Parathyroid adenoma (tissue), 2 donors: ENCODE results near the gene NFIB.

ENCODE experiments used
- H2AFZ ChIP-seq: fragments of 300-600 bp; sonication (generic); one replicate; pipeline ENCODE4 v1.7.0; 2017; ENCODE audit warnings: antibody characterized with exemption, mild to moderate bottlenecking
- H3K27ac ChIP-seq: fragments of 300-600 bp; sonication (generic); one replicate; pipeline ENCODE4 v1.7.0; 2017
- H3K27me3 ChIP-seq: fragments of 300-600 bp; sonication (generic); one replicate; pipeline ENCODE4 v1.7.0; 2017; ENCODE audit warnings: low read length; ENCODE audit not compliant: control insufficient read depth, insufficient read depth
- H3K36me3 ChIP-seq: fragments of 300-600 bp; sonication (generic); one replicate; pipeline ENCODE4 v1.7.0; 2017; ENCODE audit warnings: low read length; ENCODE audit not compliant: control insufficient read depth, insufficient read depth
- H3K4me1 ChIP-seq: fragments of 300-600 bp; sonication (generic); one replicate; pipeline ENCODE4 v1.7.0; 2017; ENCODE audit warnings: control low read depth
- H3K4me2 ChIP-seq: fragments of 300-600 bp; sonication (generic); one replicate; pipeline ENCODE4 v1.7.0; 2017; ENCODE audit warnings: low read length
- H3K4me3 ChIP-seq: fragments of 300-600 bp; sonication (generic); one replicate; pipeline ENCODE4 v1.7.0; 2017; ENCODE audit warnings: low read depth, low read length
- H3K79me2 ChIP-seq: fragments of 300-600 bp; sonication (generic); one replicate; pipeline ENCODE4 v1.7.0; 2017; ENCODE audit warnings: control low read depth
- H3K9ac ChIP-seq: fragments of 300-600 bp; sonication (generic); one replicate; pipeline ENCODE4 v1.7.0; 2017; ENCODE audit warnings: mild to moderate bottlenecking
- H3K9me3 ChIP-seq: fragments of 300-600 bp; sonication (generic); one replicate; pipeline ENCODE4 v1.7.0; 2017; ENCODE audit warnings: low read length; ENCODE audit not compliant: control insufficient read depth
- CTCF ChIP-seq: fragments of 300-600 bp; sonication (generic); IDR thresholded peaks from one replicate; pipeline ENCODE4 v1.7.0; 2017; ENCODE audit warnings: antibody characterized with exemption, mild to moderate bottlenecking
- donor health status: primary hyperparathyroidism.

NFIB gene

GRCh38 chr9:14331120-14331519 lies 17.2 kb upstream of the NFIB start:
- H3K4me2 ChIP-seq: no peak overlapping the region
- H3K9me3 ChIP-seq: no peaks in the 10 kb centered on the region
- no peak overlapping the region for H3K27ac ChIP-seq
- H3K36me3 ChIP-seq: no peaks in the 10 kb centered on the region
- H2AFZ ChIP-seq: no peak overlapping the region
- no peak overlapping the region for H3K4me3 ChIP-seq
- no peak for TF ChIP-seq CTCF
- no peak overlapping the region for H3K9ac ChIP-seq
- H3K79me2 ChIP-seq: no peaks in the 10 kb centered on the region
- H3K27me3 ChIP-seq: no peaks in the 10 kb centered on the region
- no peaks in the 10 kb centered on the region for H3K4me1 ChIP-seq

GRCh38 chr9:14327036-14327435 lies 13.1 kb upstream of the NFIB start:
- H2AFZ ChIP-seq: no peak overlapping the region
- TF ChIP-seq CTCF: no peak
- H3K4me3 ChIP-seq: no peak overlapping the region
- no peaks in the 10 kb centered on the region for H3K27me3 ChIP-seq
- H3K36me3 ChIP-seq: no peaks in the 10 kb centered on the region
- H3K4me2 ChIP-seq: no peak overlapping the region
- no peak overlapping the region for H3K27ac ChIP-seq
- no peak overlapping the region for H3K9ac ChIP-seq
- H3K79me2 ChIP-seq: no peaks in the 10 kb centered on the region
- no peaks in the 10 kb centered on the region for H3K4me1 ChIP-seq
- H3K9me3 ChIP-seq: no peaks in the 10 kb centered on the region

- TF ChIP-seq CTCF: no peak
- Histone ChIP-seq H3K9ac (no peak overlapping the region), H2AFZ (no peak overlapping the region), H3K36me3 (no peaks in the 10 kb centered on the region), H3K27ac (no peak overlapping the region), H3K9me3 (no peaks in the 10 kb centered on the region), H3K4me1 (no peaks in the 10 kb centered on the region), H3K27me3 (no peaks in the 10 kb centered on the region), H3K4me2 (no peak overlapping the region), H3K79me2 (no peaks in the 10 kb centered on the region), H3K4me3 (no peak overlapping the region)
Observed at GRCh38 chr9:14326264-14326826, 12.4 kb upstream of the NFIB start.

- H3K4me3 ChIP-seq: no peak overlapping the region
- H3K4me2 ChIP-seq: no peak overlapping the region
- H3K9me3 ChIP-seq: no peaks in the 10 kb centered on the region
- H3K36me3 ChIP-seq: no peaks in the 10 kb centered on the region
- H2AFZ ChIP-seq: no peak overlapping the region
- TF ChIP-seq CTCF: no peak
- H3K27ac ChIP-seq: no peak overlapping the region
- H3K27me3 ChIP-seq: no peaks in the 10 kb centered on the region
- no peaks in the 10 kb centered on the region for H3K79me2 ChIP-seq
- no peak overlapping the region for H3K9ac ChIP-seq
- no peaks in the 10 kb centered on the region for H3K4me1 ChIP-seq
Observed at GRCh38 chr9:14325147-14325546, 11.2 kb upstream of the NFIB start.

- no peak for TF ChIP-seq CTCF
- H3K36me3 ChIP-seq: no peaks in the 10 kb centered on the region
- H3K4me3 ChIP-seq: no peak overlapping the region
- H3K4me1 ChIP-seq: no peaks in the 10 kb centered on the region
- no peaks in the 10 kb centered on the region for H3K27me3 ChIP-seq
- H3K4me2 ChIP-seq: no peak overlapping the region
- no peak overlapping the region for H3K9ac ChIP-seq
- H2AFZ ChIP-seq: no peak overlapping the region
- H3K27ac ChIP-seq: no peak overlapping the region
- no peaks in the 10 kb centered on the region for H3K79me2 ChIP-seq
- no peaks in the 10 kb centered on the region for H3K9me3 ChIP-seq
Observed at GRCh38 chr9:14323985-14324650, 10.2 kb upstream of the NFIB start.
